NCI-H446 treated with DMSO at 0.1 percent for 48 hours (cell line): ENCODE results near the gene TMEM80.
"Not testable (repeated sequence)": the region's sequence is repeated elsewhere in the genome, so short reads cannot be mapped to it uniquely, and the experiment has no call there.

Experiments
- DNase-seq: peaks from one replicate; lab custom pipeline; 2025; lab: John Stamatoyannopoulos, UW

Gene TMEM80

GRCh38 chr11:721741-722345 is 26.2 kb downstream of the TMEM80 start:
- no peak for DNase-seq

GRCh38 chr11:722346-722811 is 26.8 kb downstream of the TMEM80 start:
- no peak for DNase-seq

- DNase-seq: peak; percentile 15
Measured at GRCh38 chr11:723120-723883, 27.7 kb downstream of the TMEM80 start.

- DNase-seq: no peak
Measured at GRCh38 chr11:724049-724777, 28.6 kb downstream of the TMEM80 start.

- DNase-seq: no peak
Measured at GRCh38 chr11:724778-725386, 29.3 kb downstream of the TMEM80 start.

- no peak for DNase-seq
Measured at GRCh38 chr11:725624-726202, 30.1 kb downstream of the TMEM80 start.

GRCh38 chr11:726278-727220 is 30.9 kb downstream of the TMEM80 start:
- no peak for DNase-seq

- DNase-seq: no peak
Measured at GRCh38 chr11:727281-727701, 31.7 kb downstream of the TMEM80 start.

GRCh38 chr11:727859-728748 is 32.5 kb downstream of the TMEM80 start:
- DNase-seq: peak; percentile 11

- DNase-seq: no peak
Measured at GRCh38 chr11:728901-729491, 33.4 kb downstream of the TMEM80 start.

- no peak for DNase-seq
Measured at GRCh38 chr11:729492-730074, 34.0 kb downstream of the TMEM80 start.

- no peak for DNase-seq
Measured at GRCh38 chr11:733072-733471, 37.5 kb downstream of the TMEM80 start.

- DNase-seq: not testable (repeated sequence)
Measured at GRCh38 chr11:734541-734940, 38.9 kb downstream of the TMEM80 start.

- no peak for DNase-seq
Measured at GRCh38 chr11:737366-737765, 41.8 kb downstream of the TMEM80 start.

GRCh38 chr11:737899-738298 is 42.3 kb downstream of the TMEM80 start:
- not testable (repeated sequence) for DNase-seq

GRCh38 chr11:742156-742546 is 46.5 kb downstream of the TMEM80 start:
- no peak for DNase-seq

- no peak for DNase-seq
Measured at GRCh38 chr11:742571-743201, 47.1 kb downstream of the TMEM80 start.

- no peak for DNase-seq
Measured at GRCh38 chr11:745428-745827, 49.8 kb downstream of the TMEM80 start.
